GM23248 (cell line): ENCODE data around the gene EBF3.

Experiments used
- EZH2 ChIP-seq: fragments of 200-600 bp; sonication (generic); IDR thresholded peaks from 2 replicates; pipeline ENCODE4 v1.6.1; 2018; ENCODE audit warnings: antibody characterized with exemption, mild to moderate bottlenecking; ENCODE audit not compliant: insufficient read depth, poor library complexity, severe bottlenecking
- EZH2phosphoT487 ChIP-seq: fragments of 200-600 bp; sonication (generic); IDR thresholded peaks from 2 replicates; pipeline ENCODE4 v1.6.1; 2018; ENCODE audit warnings: antibody characterized with exemption, moderate library complexity, mild to moderate bottlenecking, low read depth; ENCODE audit not compliant: insufficient read depth

DNA sequence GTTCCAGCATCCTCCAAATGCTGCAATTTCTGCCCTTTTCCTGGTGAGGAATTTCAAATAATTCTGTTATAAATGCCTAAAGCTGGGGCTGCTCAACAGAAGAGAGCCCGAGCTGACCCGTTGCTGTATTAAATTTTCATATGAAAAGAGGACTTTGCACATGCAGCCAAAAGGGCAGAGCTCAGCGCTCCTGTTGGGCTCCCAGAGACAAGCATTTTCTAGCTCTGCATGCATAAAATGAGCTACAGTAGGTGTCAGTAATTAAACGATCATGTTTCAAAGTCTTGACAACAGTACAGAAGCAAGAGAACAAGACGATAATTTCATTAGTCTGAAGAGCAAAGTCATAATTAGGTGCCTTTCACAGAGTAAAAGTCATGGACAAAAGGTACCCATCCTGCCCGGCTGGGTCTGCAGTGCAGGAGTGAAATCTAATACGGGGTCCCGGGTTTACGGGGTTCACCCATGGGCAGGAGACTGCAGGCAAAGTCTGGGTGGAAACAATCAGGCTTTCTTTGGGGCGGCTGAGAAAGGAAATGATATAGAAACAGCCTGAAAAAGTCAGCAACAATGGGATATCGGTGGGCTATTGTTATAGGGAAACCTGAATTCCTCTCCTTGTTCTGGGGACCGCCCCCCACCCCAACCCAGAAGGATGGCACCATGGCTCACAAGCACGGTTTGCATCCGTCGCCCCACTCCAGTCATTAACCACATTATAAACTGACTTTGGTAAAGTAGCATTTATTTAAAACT lies 66.0 kb downstream of the EBF3 start:
- TF ChIP-seq EZH2 (peak; percentile 53), EZH2phosphoT487 (no peak)
